Kidney glomerular epithelial cell (primary cell): ENCODE results near the gene SPEF2.

Experiments used
- DNase-seq: peaks from one replicate; lab custom pipeline; 2025; lab: John Stamatoyannopoulos, UW

SPEF2 gene

GRCh38 chr5:35785601-35786085 is 168.0 kb downstream of the SPEF2 start:
- DNase-seq, result no peak

GRCh38 chr5:35788724-35789123 is 171.1 kb downstream of the SPEF2 start:
- DNase-seq, result no peak

GRCh38 chr5:35789732-35790456 is 172.2 kb downstream of the SPEF2 start:
- DNase-seq, result peak; percentile 31

- DNase-seq, result no peak
Measured at GRCh38 chr5:35790457-35790822, 172.8 kb downstream of the SPEF2 start.

- no peak for DNase-seq
Measured at GRCh38 chr5:35794328-35794619, 176.6 kb downstream of the SPEF2 start.

GRCh38 chr5:35794684-35795375 is 177.2 kb downstream of the SPEF2 start:
- no peak for DNase-seq

GRCh38 chr5:35799181-35799580 is 181.5 kb downstream of the SPEF2 start:
- no peak for DNase-seq

GRCh38 chr5:35799753-35800152 is 182.1 kb downstream of the SPEF2 start:
- DNase-seq, result peak; percentile 10

GRCh38 chr5:35803191-35803651 is 185.6 kb downstream of the SPEF2 start:
- DNase-seq, result peak; percentile 8

- DNase-seq, result no peak
Measured at GRCh38 chr5:35804201-35804653, 186.6 kb downstream of the SPEF2 start.

GRCh38 chr5:35804841-35805240 is 187.2 kb downstream of the SPEF2 start:
- no peak for DNase-seq

- DNase-seq, result no peak
Measured at GRCh38 chr5:35810601-35811000, 192.9 kb downstream of the SPEF2 start.

GRCh38 chr5:35811108-35811741 is 193.6 kb downstream of the SPEF2 start:
- DNase-seq, result no peak

GRCh38 chr5:35813521-35813920 is 195.9 kb downstream of the SPEF2 start:
- no peak for DNase-seq

- no peak for DNase-seq
Measured at GRCh38 chr5:35815089-35815936, 197.7 kb downstream of the SPEF2 start.

- DNase-seq, result no peak
Measured at GRCh38 chr5:35816881-35817521, 199.3 kb downstream of the SPEF2 start.

GRCh38 chr5:35819026-35819425 is 201.4 kb downstream of the SPEF2 start:
- DNase-seq, result no peak

GRCh38 chr5:35819668-35820067 is 202.0 kb downstream of the SPEF2 start:
- no peak for DNase-seq

- DNase-seq, result no peak
Measured at GRCh38 chr5:35820735-35821134, 203.1 kb downstream of the SPEF2 start.

GRCh38 chr5:35821513-35821912 is 203.8 kb downstream of the SPEF2 start:
- DNase-seq, result no peak

GRCh38 chr5:35822511-35822910 is 204.8 kb downstream of the SPEF2 start:
- DNase-seq, result no peak
